ENCODE measurements around the gene CNNM4.

CNNM4 gene

DNA sequence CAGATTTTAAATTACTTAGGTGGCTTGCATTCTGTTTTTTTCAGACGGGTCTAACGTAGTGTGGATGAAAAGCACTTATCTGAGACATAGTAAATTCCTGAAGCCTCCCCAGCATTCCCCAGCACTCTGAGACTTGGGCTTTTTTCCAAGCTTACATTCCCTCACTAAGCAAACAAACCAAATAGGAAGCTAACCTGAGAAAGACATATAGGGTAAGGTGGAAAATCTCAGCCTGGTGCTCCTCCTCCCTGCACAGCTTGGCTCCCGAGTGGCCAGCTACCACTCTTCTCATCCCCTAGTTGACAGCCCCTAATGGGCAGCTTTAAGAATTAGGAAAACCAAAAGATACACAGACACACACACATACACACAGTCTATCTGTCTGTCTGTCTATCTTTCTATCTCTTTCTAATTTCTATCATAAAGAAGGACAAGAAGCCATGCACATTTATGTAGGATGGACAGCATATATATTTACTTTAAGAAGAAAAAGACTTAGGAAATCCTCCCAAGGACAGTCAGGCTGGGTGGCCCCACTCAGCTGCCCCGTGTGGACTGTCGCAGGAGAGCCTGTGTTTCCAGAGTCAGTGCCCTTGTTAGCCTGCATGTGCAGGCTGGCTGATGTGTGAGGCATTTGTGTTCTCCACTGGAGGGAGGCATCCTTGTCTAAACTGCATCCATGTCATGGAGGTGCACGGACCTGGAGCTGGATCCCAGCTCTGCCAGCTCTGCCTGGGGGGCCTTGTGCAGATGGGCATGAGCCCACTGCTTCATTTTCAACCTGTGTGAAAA is 63.6 kb downstream of the CNNM4 start:
- peak; percentile 62 for ATAC-seq
- TF ChIP-seq ISL1 (CRISPR knock-in tag; IDR thresholded peaks at IDR 0.05) = peak; percentile 24; the same call in 1 of the 2 replicates
- no peak for TF ChIP-seq ZFP3 (CRISPR knock-in tag; IDR thresholded peaks at IDR 0.05)

- no peak for TF ChIP-seq ZNF70 (CRISPR knock-in tag; IDR thresholded peaks at IDR 0.05)
- no peak for TF ChIP-seq ZC3H10 (CRISPR knock-in tag; IDR thresholded peaks at IDR 0.05)
- TF ChIP-seq ZFP3 (CRISPR knock-in tag; IDR thresholded peaks at IDR 0.05) = no peak
- no peak for TF ChIP-seq TCF4 (CRISPR knock-in tag; IDR thresholded peaks at IDR 0.05; ENCODE audit: borderline replicate concordance)
- TF ChIP-seq POU6F1 (CRISPR knock-in tag; IDR thresholded peaks at IDR 0.05; ENCODE audit: borderline replicate concordance, low read depth) = no peak
- TF ChIP-seq SNAI2 (CRISPR knock-in tag; IDR thresholded peaks at IDR 0.05) = no peak
- no peak for TF ChIP-seq RARB (CRISPR knock-in tag; IDR thresholded peaks at IDR 0.05)
- no peak for ATAC-seq
Measured at GRCh38 chr2:96825057-96825456, 64.4 kb downstream of the CNNM4 start.

DNA sequence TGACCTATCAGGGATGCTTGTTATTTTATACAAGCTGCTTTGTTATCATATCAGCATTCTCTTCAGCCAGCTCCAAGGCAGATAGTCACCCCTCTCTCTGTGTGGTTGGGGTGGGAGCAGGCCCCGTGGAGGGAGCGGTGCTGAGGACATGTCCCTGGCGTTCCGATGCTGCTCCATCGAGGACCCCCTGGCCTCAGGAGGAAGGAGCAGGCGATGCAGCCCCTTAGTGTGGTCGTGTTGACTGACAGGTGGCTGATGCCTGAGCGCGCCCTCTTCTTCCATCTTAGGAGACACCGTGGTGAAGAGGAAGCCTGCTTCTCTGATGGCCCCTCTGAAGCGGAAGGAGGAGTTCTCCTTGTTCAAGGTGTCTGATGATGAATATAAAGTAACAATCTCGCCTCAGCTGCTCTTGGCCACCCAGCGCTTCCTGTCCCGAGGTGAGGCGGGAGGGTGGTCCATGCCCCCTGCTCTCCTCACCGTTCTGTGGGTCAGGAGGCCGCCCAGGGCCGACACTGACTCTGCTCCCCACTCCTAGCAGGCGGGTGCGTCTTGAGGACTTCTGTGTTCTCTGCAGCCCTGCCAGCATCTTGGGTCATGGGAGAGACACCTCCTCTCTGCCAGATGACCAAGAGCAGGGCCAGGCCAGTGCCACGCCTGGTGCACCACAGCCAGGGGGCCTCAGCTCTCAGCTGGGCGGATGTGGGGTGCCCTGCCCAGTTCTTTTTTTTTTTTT is 66.0 kb downstream of the CNNM4 start:
- ATAC-seq = no peak
- no peak for TF ChIP-seq CSRNP3 (CRISPR knock-in tag; IDR thresholded peaks at IDR 0.05)
- no peak for TF ChIP-seq ZNF70 (CRISPR knock-in tag; IDR thresholded peaks at IDR 0.05)
- TF ChIP-seq, protein P1, sequence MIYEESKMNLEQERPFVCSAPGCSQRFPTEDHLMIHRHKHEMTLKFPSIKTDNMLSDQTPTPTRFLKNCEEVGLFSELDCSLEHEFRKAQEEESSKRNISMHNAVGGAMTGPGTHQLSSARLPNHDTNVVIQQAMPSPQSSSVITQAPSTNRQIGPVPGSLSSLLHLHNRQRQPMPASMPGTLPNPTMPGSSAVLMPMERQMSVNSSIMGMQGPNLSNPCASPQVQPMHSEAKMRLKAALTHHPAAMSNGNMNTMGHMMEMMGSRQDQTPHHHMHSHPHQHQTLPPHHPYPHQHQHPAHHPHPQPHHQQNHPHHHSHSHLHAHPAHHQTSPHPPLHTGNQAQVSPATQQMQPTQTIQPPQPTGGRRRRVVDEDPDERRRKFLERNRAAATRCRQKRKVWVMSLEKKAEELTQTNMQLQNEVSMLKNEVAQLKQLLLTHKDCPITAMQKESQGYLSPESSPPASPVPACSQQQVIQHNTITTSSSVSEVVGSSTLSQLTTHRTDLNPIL (CRISPR knock-in tag; IDR thresholded peaks at IDR 0.05; ENCODE audit: low read depth) = no peak
- TF ChIP-seq ZNF565 (CRISPR knock-in tag; conservative IDR thresholded peaks at IDR 0.05; ENCODE audit: low read depth) = no peak
- TF ChIP-seq TCF4 (CRISPR knock-in tag; IDR thresholded peaks at IDR 0.05; ENCODE audit: borderline replicate concordance) = no peak
- TF ChIP-seq RARB (CRISPR knock-in tag; IDR thresholded peaks at IDR 0.05) = no peak

DNA sequence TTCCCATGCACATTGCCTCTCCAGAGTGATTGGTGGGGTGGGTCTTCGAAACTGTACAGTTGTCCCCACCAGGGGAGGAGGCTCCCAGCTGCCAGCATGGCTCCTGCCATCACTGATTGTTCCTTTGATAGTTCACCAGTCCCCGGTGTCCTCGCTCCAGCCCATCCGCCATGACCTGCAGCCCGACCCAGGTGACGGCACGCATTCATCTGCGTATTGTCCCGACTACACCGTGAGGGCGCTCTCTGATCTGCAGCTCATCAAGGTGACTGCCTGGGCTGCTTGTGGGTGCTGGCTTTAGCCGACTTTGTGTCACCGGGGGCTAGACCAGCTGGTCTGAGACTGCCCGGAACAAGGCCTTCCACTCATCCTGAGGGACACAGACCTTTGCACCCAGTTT is 67.7 kb downstream of the CNNM4 start:
- ATAC-seq = no peak
- TF ChIP-seq GLIS3 (CRISPR knock-in tag; IDR thresholded peaks at IDR 0.05) (no peak), OSR1 (CRISPR knock-in tag; IDR thresholded peaks at IDR 0.05) (no peak), TOX (CRISPR knock-in tag; IDR thresholded peaks at IDR 0.05; ENCODE audit: borderline replicate concordance) (no peak), ZC3H10 (CRISPR knock-in tag; IDR thresholded peaks at IDR 0.05) (no peak), BACH2 (CRISPR knock-in tag; IDR thresholded peaks at IDR 0.05; ENCODE audit: borderline replicate concordance) (no peak), ESRRG (CRISPR knock-in tag; IDR thresholded peaks at IDR 0.05) (no peak), TCF4 (CRISPR knock-in tag; IDR thresholded peaks at IDR 0.05; ENCODE audit: borderline replicate concordance) (no peak), ARNTL (CRISPR knock-in tag; IDR thresholded peaks at IDR 0.05; ENCODE audit: borderline replicate concordance, low read depth) (no peak), ZNF70 (CRISPR knock-in tag; IDR thresholded peaks at IDR 0.05) (no peak), PPARA (CRISPR knock-in tag; IDR thresholded peaks at IDR 0.05; ENCODE audit: borderline replicate concordance) (no peak), ZNF8 (CRISPR knock-in tag; IDR thresholded peaks at IDR 0.05) (no peak), SNAI2 (CRISPR knock-in tag; IDR thresholded peaks at IDR 0.05) (no peak), ZFP3 (CRISPR knock-in tag; IDR thresholded peaks at IDR 0.05) (no peak), ZNF565 (CRISPR knock-in tag; conservative IDR thresholded peaks at IDR 0.05; ENCODE audit: low read depth) (no peak), ZFP30 (CRISPR knock-in tag; IDR thresholded peaks at IDR 0.05) (no peak)
- TF ChIP-seq, protein P2, sequence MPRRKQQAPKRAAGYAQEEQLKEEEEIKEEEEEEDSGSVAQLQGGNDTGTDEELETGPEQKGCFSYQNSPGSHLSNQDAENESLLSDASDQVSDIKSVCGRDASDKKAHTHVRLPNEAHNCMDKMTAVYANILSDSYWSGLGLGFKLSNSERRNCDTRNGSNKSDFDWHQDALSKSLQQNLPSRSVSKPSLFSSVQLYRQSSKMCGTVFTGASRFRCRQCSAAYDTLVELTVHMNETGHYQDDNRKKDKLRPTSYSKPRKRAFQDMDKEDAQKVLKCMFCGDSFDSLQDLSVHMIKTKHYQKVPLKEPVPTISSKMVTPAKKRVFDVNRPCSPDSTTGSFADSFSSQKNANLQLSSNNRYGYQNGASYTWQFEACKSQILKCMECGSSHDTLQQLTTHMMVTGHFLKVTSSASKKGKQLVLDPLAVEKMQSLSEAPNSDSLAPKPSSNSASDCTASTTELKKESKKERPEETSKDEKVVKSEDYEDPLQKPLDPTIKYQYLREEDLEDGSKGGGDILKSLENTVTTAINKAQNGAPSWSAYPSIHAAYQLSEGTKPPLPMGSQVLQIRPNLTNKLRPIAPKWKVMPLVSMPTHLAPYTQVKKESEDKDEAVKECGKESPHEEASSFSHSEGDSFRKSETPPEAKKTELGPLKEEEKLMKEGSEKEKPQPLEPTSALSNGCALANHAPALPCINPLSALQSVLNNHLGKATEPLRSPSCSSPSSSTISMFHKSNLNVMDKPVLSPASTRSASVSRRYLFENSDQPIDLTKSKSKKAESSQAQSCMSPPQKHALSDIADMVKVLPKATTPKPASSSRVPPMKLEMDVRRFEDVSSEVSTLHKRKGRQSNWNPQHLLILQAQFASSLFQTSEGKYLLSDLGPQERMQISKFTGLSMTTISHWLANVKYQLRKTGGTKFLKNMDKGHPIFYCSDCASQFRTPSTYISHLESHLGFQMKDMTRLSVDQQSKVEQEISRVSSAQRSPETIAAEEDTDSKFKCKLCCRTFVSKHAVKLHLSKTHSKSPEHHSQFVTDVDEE (CRISPR knock-in tag; IDR thresholded peaks at IDR 0.05) = no peak
- TF ChIP-seq, protein P3, sequence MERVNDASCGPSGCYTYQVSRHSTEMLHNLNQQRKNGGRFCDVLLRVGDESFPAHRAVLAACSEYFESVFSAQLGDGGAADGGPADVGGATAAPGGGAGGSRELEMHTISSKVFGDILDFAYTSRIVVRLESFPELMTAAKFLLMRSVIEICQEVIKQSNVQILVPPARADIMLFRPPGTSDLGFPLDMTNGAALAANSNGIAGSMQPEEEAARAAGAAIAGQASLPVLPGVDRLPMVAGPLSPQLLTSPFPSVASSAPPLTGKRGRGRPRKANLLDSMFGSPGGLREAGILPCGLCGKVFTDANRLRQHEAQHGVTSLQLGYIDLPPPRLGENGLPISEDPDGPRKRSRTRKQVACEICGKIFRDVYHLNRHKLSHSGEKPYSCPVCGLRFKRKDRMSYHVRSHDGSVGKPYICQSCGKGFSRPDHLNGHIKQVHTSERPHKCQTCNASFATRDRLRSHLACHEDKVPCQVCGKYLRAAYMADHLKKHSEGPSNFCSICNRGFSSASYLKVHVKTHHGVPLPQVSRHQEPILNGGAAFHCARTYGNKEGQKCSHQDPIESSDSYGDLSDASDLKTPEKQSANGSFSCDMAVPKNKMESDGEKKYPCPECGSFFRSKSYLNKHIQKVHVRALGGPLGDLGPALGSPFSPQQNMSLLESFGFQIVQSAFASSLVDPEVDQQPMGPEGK (CRISPR knock-in tag; IDR thresholded peaks at IDR 0.05; ENCODE audit: borderline replicate concordance) = no peak

Data from SK-N-SH treated with all-trans-retinoic acid at 6 μM for 48 hours (cell line).